HG03432 (cell line): ENCODE measurements around the gene DLK1.

Experiments
- ATAC-seq: cut with Tn5 transposase; IDR thresholded peaks from one replicate; pipeline ENCODE4 v1.9.1; 2021; ENCODE audit warnings: mild to moderate bottlenecking, moderate library complexity; ENCODE audit not compliant: unreplicated experiment

Gene DLK1

GRCh38 chr14:100726550-100727085 is at the start of gene DLK1:
Gene DLK1 (plus strand): TSS chr14:100726892. CDS start chr14:100727069, 177 bp downstream.
- ATAC-seq, result no peak

- ATAC-seq, result no peak
Measured at GRCh38 chr14:100677152-100677551, 49.5 kb upstream of the DLK1 start.

- no peak for ATAC-seq
Measured at GRCh38 chr14:100677554-100678468, 48.9 kb upstream of the DLK1 start.

- no peak for ATAC-seq
Measured at GRCh38 chr14:100678469-100678828, 48.2 kb upstream of the DLK1 start.

GRCh38 chr14:100679153-100679552 is 47.5 kb upstream of the DLK1 start:
- ATAC-seq, result no peak

GRCh38 chr14:100679707-100680438 is 46.8 kb upstream of the DLK1 start:
- ATAC-seq, result no peak

- no peak for ATAC-seq
Measured at GRCh38 chr14:100680439-100681051, 46.1 kb upstream of the DLK1 start.

- no peak for ATAC-seq
Measured at GRCh38 chr14:100681111-100681510, 45.6 kb upstream of the DLK1 start.

GRCh38 chr14:100682749-100683148 is 43.9 kb upstream of the DLK1 start:
- no peak for ATAC-seq

- ATAC-seq, result no peak
Measured at GRCh38 chr14:100683578-100683977, 43.1 kb upstream of the DLK1 start.

- ATAC-seq, result no peak
Measured at GRCh38 chr14:100684154-100684553, 42.5 kb upstream of the DLK1 start.

- ATAC-seq, result no peak
Measured at GRCh38 chr14:100684961-100685360, 41.7 kb upstream of the DLK1 start.

GRCh38 chr14:100686858-100687257 is 39.8 kb upstream of the DLK1 start:
- ATAC-seq, result no peak

GRCh38 chr14:100687386-100687785 is 39.3 kb upstream of the DLK1 start:
- no peak for ATAC-seq

- ATAC-seq, result no peak
Measured at GRCh38 chr14:100688051-100688450, 38.6 kb upstream of the DLK1 start.

- no peak for ATAC-seq
Measured at GRCh38 chr14:100688598-100689461, 37.9 kb upstream of the DLK1 start.

- no peak for ATAC-seq
Measured at GRCh38 chr14:100690672-100691071, 36.0 kb upstream of the DLK1 start.

- ATAC-seq, result no peak
Measured at GRCh38 chr14:100691395-100692056, 35.2 kb upstream of the DLK1 start.

- no peak for ATAC-seq
Measured at GRCh38 chr14:100692256-100692655, 34.4 kb upstream of the DLK1 start.
